ENCODE results near the gene FAM168A.

The FAM168A gene

GRCh38 chr11:73391665-73392064 is 206.2 kb downstream of the FAM168A start:
- no peaks in the 10 kb centered on the region for H3K36me3 ChIP-seq (replicated peaks; ENCODE audit: insufficient read depth, low read length)
- H3K9me3 ChIP-seq (replicated peaks; ENCODE audit: insufficient read depth, low read length): no peaks in the 10 kb centered on the region
- H3F3A ChIP-seq (ENCODE audit: insufficient read depth, low read length): no peaks in the 10 kb centered on the region
- H3K4me3 ChIP-seq (ENCODE audit: low read length): no peak overlapping the region
- TF ChIP-seq CTCF (IDR thresholded peaks at IDR 0.05; ENCODE audit: low read length): no peak
- no peak for TF ChIP-seq EZH2 (optimal IDR thresholded peaks at IDR 0.05; ENCODE audit: low read depth, low read length)
- TF ChIP-seq EZH2phosphoT487 (IDR thresholded peaks at IDR 0.05; ENCODE audit: low read length): no peak
- peaks cover 23% of the 10 kb centered on the region for H3K79me2 ChIP-seq (ENCODE audit: low read length)
- H3K4me2 ChIP-seq (ENCODE audit: low read depth, low read length): no peak overlapping the region
- H2AFZ ChIP-seq (ENCODE audit: low read length): no peak overlapping the region
- no peak overlapping the region for H3K27ac ChIP-seq (ENCODE audit: low read length)
- H3K27me3 ChIP-seq (replicated peaks; ENCODE audit: insufficient read depth, low read length): no peaks in the 10 kb centered on the region
- no peaks in the 10 kb centered on the region for H3K9me2 ChIP-seq (replicated peaks; ENCODE audit: insufficient read depth, low read length)
- H3K9ac ChIP-seq (ENCODE audit: low read length): no peak overlapping the region
- no peak for DNase-seq
- H4K20me1 ChIP-seq (ENCODE audit: insufficient read depth, low read length): no peaks in the 10 kb centered on the region; the same call in 1 of the 2 replicates
- H3K4me1 ChIP-seq (ENCODE audit: low read length): no peaks in the 10 kb centered on the region

- Histone ChIP-seq H3F3A (ENCODE audit: insufficient read depth, low read length) (no peaks in the 10 kb centered on the region), H3K4me2 (ENCODE audit: low read depth, low read length) (no peak overlapping the region), H3K79me2 (ENCODE audit: low read length) (peaks cover 31% of the 10 kb centered on the region), H3K9me2 (replicated peaks; ENCODE audit: insufficient read depth, low read length) (no peaks in the 10 kb centered on the region), H3K36me3 (replicated peaks; ENCODE audit: insufficient read depth, low read length) (no peaks in the 10 kb centered on the region), H3K9ac (ENCODE audit: low read length) (no peak overlapping the region), H3K27me3 (replicated peaks; ENCODE audit: insufficient read depth, low read length) (no peaks in the 10 kb centered on the region), H3K4me1 (ENCODE audit: low read length) (no peaks in the 10 kb centered on the region), H3K9me3 (replicated peaks; ENCODE audit: insufficient read depth, low read length) (no peaks in the 10 kb centered on the region), H3K27ac (ENCODE audit: low read length) (no peak overlapping the region), H4K20me1 (ENCODE audit: insufficient read depth, low read length) (no peaks in the 10 kb centered on the region; the same call in 1 of the 2 replicates), H3K4me3 (ENCODE audit: low read length) (no peak overlapping the region), H2AFZ (ENCODE audit: low read length) (no peak overlapping the region)
- TF ChIP-seq EZH2 (optimal IDR thresholded peaks at IDR 0.05; ENCODE audit: low read depth, low read length): no peak
- TF ChIP-seq EZH2phosphoT487 (IDR thresholded peaks at IDR 0.05; ENCODE audit: low read length): no peak
- TF ChIP-seq CTCF (IDR thresholded peaks at IDR 0.05; ENCODE audit: low read length): no peak
- DNase-seq: no peak
Measured at GRCh38 chr11:73390601-73391565, 207.0 kb downstream of the FAM168A start.

- H3K36me3 ChIP-seq (replicated peaks; ENCODE audit: insufficient read depth, low read length): no peaks in the 10 kb centered on the region
Measured at GRCh38 chr11:73389916-73390315, 208.0 kb downstream of the FAM168A start.

More at GRCh38 chr11:73389916-73390315, 208.0 kb downstream of the FAM168A start:
- Histone ChIP-seq H3K4me2 (ENCODE audit: low read depth, low read length) (no peak overlapping the region), H3K79me2 (ENCODE audit: low read length) (peaks cover 40% of the 10 kb centered on the region), H2AFZ (ENCODE audit: low read length) (no peak overlapping the region), H3K9me3 (replicated peaks; ENCODE audit: insufficient read depth, low read length) (no peaks in the 10 kb centered on the region), H3K27ac (ENCODE audit: low read length) (no peak overlapping the region), H3K4me1 (ENCODE audit: low read length) (no peaks in the 10 kb centered on the region), H3F3A (ENCODE audit: insufficient read depth, low read length) (no peaks in the 10 kb centered on the region), H3K9ac (ENCODE audit: low read length) (no peak overlapping the region), H3K4me3 (ENCODE audit: low read length) (no peak overlapping the region), H4K20me1 (ENCODE audit: insufficient read depth, low read length) (no peaks in the 10 kb centered on the region; the same call in 1 of the 2 replicates), H3K27me3 (replicated peaks; ENCODE audit: insufficient read depth, low read length) (no peaks in the 10 kb centered on the region), H3K9me2 (replicated peaks; ENCODE audit: insufficient read depth, low read length) (no peaks in the 10 kb centered on the region)
- no peak for DNase-seq
- TF ChIP-seq CTCF (IDR thresholded peaks at IDR 0.05; ENCODE audit: low read length) (no peak), EZH2 (optimal IDR thresholded peaks at IDR 0.05; ENCODE audit: low read depth, low read length) (no peak), EZH2phosphoT487 (IDR thresholded peaks at IDR 0.05; ENCODE audit: low read length) (no peak)
